Prostate gland (tissue), 2 donors: Measurements from ENCODE around the gene MED29. TPM values are rescaled to one million over a fixed set of nuclear protein-coding genes. Genes with fewer than 3 reads are reported as not detected.

Experiments used
- DNase-seq: peaks from one replicate; pipeline ENCODE4 v3.0.0-alpha.2; 2019; ENCODE audit warnings: low spot score
- H3K27ac ChIP-seq, 2 donors: fragments of 200-600 bp; sonication (generic); 2 replicates each; pipeline ENCODE4 v1.5.1; 2017 to 2019
- H3K27me3 ChIP-seq: fragments of 200-600 bp; sonication (generic); replicated peaks from 2 replicates; pipeline ENCODE4 v1.5.1; 2019; ENCODE audit not compliant: insufficient read depth
- H3K36me3 ChIP-seq, 2 donors: fragments of 200-600 bp; sonication (generic); 1 replicate in 1 of 2; 2 replicates in 1 of 2; pipeline versions ENCODE4 v1.5.1 to v1.8.1; 2017 to 2019
- H3K4me1 ChIP-seq: fragments of 200-600 bp; sonication (generic); replicated peaks from 2 replicates; pipeline ENCODE4 v1.5.1; 2019
- H3K4me3 ChIP-seq, 2 donors: fragments of 200-600 bp; sonication (generic); 2 replicates each; pipeline ENCODE4 v1.5.1; 2017 to 2019
- H3K9me3 ChIP-seq: fragments of 200-600 bp; sonication (generic); 2 replicates; pipeline ENCODE4 v1.5.1; 2017
- CTCF ChIP-seq, 4 experiments: fragments of 200-600 bp in 2 of 4; fragments of 450-650 bp in 2 of 4; sonication (generic) in 2 of 4; IDR thresholded peaks; 1 replicate in 3 of 4; 2 replicates in 1 of 4; pipeline ENCODE4 v1.5.1; 2016 to 2019; ENCODE audit warnings: antibody characterized with exemption in 4 of 4, mild to moderate bottlenecking in 2 of 4, moderate library complexity in 2 of 4
- POLR2A ChIP-seq: fragments of 450-650 bp; IDR thresholded peaks from one replicate; pipeline ENCODE4 v1.6.1; 2016; ENCODE audit warnings: antibody characterized with exemption, mild to moderate bottlenecking
- POLR2AphosphoS5 ChIP-seq: sonication (generic); formaldehyde crosslinking; IDR thresholded peaks from one replicate; pipeline ENCODE4 v1.6.1; 2017; ENCODE audit warnings: antibody characterized with exemption
- WGBS: methylation state at CpG from one replicate; pipeline ENCODE4 v1.1.5; 2018; 5-methylcytosine and 5-hydroxymethylcytosine counted together
- intact Hi-C: fragments of 100-400 bp; cut with DNase I; formaldehyde crosslinking; loops from one replicate; pipeline ENCODE4 v1.14.2; 2022
- total RNA-seq, 2 donors: library from RNA; depleted of rRNA; stranded (reverse); fragments of >200 nt; gene quantifications; one replicate each; pipeline ENCODE4 v1.1.0, GENCODE V29; 2016

Gene MED29
- total RNA-seq, 2 donors from 2014 or later = 50.2 to 56.4 TPM

DNA sequence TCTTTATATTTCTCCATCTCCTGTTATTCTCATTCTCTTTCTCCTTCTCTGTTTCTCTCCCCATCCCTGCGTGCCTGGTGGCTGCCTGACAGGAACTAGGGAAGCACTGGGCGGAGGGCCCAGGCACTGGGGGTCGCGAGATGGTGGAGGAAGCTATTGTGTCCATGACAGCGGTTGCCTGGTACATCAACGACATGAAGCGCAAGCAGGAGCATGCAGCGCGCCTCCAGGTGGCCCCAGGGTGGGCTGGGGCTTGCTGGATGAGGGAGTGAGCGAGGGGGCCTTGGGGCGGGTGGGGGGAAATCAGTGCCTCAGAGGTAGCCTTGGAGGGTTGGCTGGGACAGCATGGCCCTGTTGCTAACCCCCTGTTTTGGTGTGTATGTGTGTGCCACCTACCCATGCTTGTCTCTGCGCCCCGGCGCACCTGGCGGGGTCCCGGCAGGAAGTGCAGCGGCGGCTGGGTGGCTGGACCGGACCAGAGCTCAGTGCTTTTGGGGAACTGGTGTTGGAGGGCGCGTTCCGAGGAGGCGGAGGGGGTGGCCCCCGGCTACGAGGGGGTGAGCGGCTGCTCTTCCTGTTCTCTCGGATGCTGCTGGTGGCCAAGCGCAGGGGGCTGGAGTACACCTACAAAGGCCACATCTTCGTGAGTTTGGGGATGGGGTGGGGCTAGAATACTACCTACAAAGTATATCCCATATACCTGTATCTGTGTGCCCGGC is 26.4 kb downstream of the MED29 start:
- WGBS = 86% methylated on average over 29 of the region's 30 CpGs
- no peak overlapping the region for H3K27ac ChIP-seq
- H3K4me1 ChIP-seq = no peaks in the 10 kb centered on the region
- intact Hi-C loops = no loop called here
- no peaks in the 10 kb centered on the region for H3K27me3 ChIP-seq
- no peak overlapping the region for H3K4me3 ChIP-seq
- TF ChIP-seq POLR2A (no peak), POLR2AphosphoS5 (no peak), CTCF (IDR thresholded peaks at IDR 0.05) (no peak)
- no peaks in the 10 kb centered on the region for H3K9me3 ChIP-seq
- DNase-seq = no peak
- H3K36me3 ChIP-seq = no peaks in the 10 kb centered on the region

DNA sequence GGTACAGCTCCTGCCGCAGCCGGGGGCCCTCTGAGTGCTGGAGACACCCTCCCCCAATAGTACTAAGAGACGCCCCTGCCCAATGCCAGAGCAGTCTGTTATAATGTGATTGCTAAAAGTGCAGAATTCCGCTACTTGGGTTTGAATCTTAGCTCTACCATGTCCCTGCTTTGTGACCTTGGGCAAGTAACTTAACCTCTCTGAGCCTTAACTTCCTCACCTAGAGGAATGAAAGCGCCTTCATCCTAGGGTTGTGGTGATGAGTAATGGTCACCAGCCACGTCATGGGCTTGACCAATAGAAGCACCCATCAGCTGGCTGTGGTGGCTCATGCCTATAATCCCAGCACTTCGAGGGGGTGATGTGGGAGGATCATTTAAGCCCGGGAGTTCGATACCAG is 27.8 kb downstream of the MED29 start:
- WGBS = 92% methylated on average over 9 of the region's 9 CpGs
- Histone ChIP-seq H3K36me3 (no peaks in the 10 kb centered on the region), H3K4me3 (no peak overlapping the region), H3K9me3 (no peaks in the 10 kb centered on the region), H3K4me1 (no peaks in the 10 kb centered on the region), H3K27me3 (no peaks in the 10 kb centered on the region), H3K27ac (no peak overlapping the region)
- DNase-seq = no peak
- TF ChIP-seq POLR2A = no peak
- TF ChIP-seq POLR2AphosphoS5 = no peak
- TF ChIP-seq CTCF (IDR thresholded peaks at IDR 0.05) = no peak
- intact Hi-C loops = no loop called here

DNA sequence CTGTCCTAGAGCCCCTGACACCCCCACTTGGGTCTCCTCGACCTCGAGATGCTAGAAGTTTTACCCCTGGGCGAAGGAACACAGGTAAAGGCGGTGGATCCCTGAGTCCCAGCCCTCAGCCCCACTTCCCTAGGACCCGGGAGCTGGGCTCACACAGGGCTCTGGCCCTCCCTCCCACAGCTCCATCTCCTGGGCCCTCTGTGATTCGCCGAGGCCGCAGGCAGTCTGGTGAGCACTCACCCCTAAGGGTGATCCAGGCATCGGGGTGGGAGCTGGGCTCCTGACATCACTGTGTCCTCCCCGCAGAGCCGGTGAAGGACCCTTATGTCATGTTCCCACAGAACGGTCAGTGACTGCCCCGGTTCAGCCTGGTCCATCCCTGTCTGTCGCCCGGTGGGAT is 29.6 kb downstream of the MED29 start:
- no peaks in the 10 kb centered on the region for H3K27me3 ChIP-seq
- DNase-seq = no peak
- H3K4me3 ChIP-seq = no peak overlapping the region
- no peak for TF ChIP-seq POLR2AphosphoS5
- TF ChIP-seq CTCF (IDR thresholded peaks at IDR 0.05) = no peak
- no peak for TF ChIP-seq POLR2A
- no peak overlapping the region for H3K27ac ChIP-seq
- no peaks in the 10 kb centered on the region for H3K9me3 ChIP-seq
- H3K4me1 ChIP-seq = no peaks in the 10 kb centered on the region
- no peaks in the 10 kb centered on the region for H3K36me3 ChIP-seq
- intact Hi-C loops = no loop called here
- 90% methylated on average over 15 of the region's 15 CpGs for WGBS

GRCh38 chr19:39422020-39422419 is 30.8 kb downstream of the MED29 start:
- Histone ChIP-seq H3K4me3 (no peak overlapping the region), H3K4me1 (no peaks in the 10 kb centered on the region), H3K27ac (no peak overlapping the region), H3K9me3 (no peaks in the 10 kb centered on the region), H3K27me3 (no peaks in the 10 kb centered on the region), H3K36me3 (no peaks in the 10 kb centered on the region)
- no peak for DNase-seq
- 95% methylated on average over 5 of the region's 5 CpGs for WGBS
- TF ChIP-seq CTCF (IDR thresholded peaks at IDR 0.05) (no peak), POLR2AphosphoS5 (no peak)
- intact Hi-C loops = no loop called here
